Natural killer cell (primary cell): ENCODE measurements around the gene CLTA. TPM values are rescaled to one million over a fixed set of nuclear protein-coding genes. Genes with fewer than 3 reads are reported as not detected.
"Not testable (repeated sequence)": the region's sequence is repeated elsewhere in the genome, so short reads cannot be mapped to it uniquely, and the experiment has no call there.

ENCODE experiments used
- ATAC-seq, 3 donors: fragments of 150-1000 bp in 2 of 3; fragments of 200-7000 bp in 1 of 3; cut with Tn5 transposase; 1 replicate in 1 of 3; 2 replicates in 2 of 3; pipeline ENCODE4 v1.10.0; 2021; ENCODE audit warnings: mild to moderate bottlenecking in 2 of 3, moderate library complexity in 2 of 3
- DNase-seq, 2 donors: peaks; one replicate each; pipeline versions ENCODE4 v3.0.0 to v3.0.0-alpha.2; 2013 to 2021; ENCODE audit warnings: mixed read lengths in 1 of 2
- H3K27ac ChIP-seq: one replicate; pipeline ENCODE4 v1.5.1; 2013; ENCODE audit warnings: mild to moderate bottlenecking, low read length
- H3K27me3 ChIP-seq: one replicate; pipeline ENCODE4 v1.6.1; 2013; ENCODE audit warnings: low read length; ENCODE audit not compliant: control insufficient read depth, insufficient read depth
- H3K36me3 ChIP-seq: one replicate; pipeline ENCODE4 v1.6.1; 2013; ENCODE audit warnings: low read length; ENCODE audit not compliant: control insufficient read depth, insufficient read depth
- H3K4me1 ChIP-seq: one replicate; pipeline ENCODE4 v1.6.1; 2013; ENCODE audit warnings: low read length; ENCODE audit not compliant: control insufficient read depth, insufficient read depth
- H3K4me3 ChIP-seq: one replicate; pipeline ENCODE4 v1.5.1; 2013; ENCODE audit warnings: low read length
- H3K9me3 ChIP-seq: one replicate; pipeline ENCODE4 v1.6.1; 2013; ENCODE audit warnings: low read length; ENCODE audit not compliant: control insufficient read depth, insufficient read depth
- H3K27ac Mint-ChIP-seq, 2 donors: one replicate each; pipeline ENCODE4 v1.8.0; 2022; ENCODE audit warnings: mild to moderate bottlenecking in 2 of 2, mixed read lengths in 2 of 2, moderate library complexity in 1 of 2
- H3K27me3 Mint-ChIP-seq, 2 donors: one replicate each; pipeline ENCODE4 v1.8.0; 2022; ENCODE audit warnings: low read depth in 2 of 2, mixed read lengths in 2 of 2
- H3K36me3 Mint-ChIP-seq: one replicate; pipeline ENCODE4 v1.8.0; 2022; ENCODE audit warnings: mixed read lengths
- H3K4me1 Mint-ChIP-seq, 2 donors: one replicate each; pipeline ENCODE4 v1.8.0; 2022; ENCODE audit warnings: mixed read lengths in 2 of 2
- H3K4me3 Mint-ChIP-seq: one replicate; pipeline ENCODE4 v1.8.0; 2022; ENCODE audit warnings: mild to moderate bottlenecking, moderate library complexity, mixed read lengths
- H3K9me3 Mint-ChIP-seq, 2 donors: one replicate each; pipeline ENCODE4 v1.8.0; 2022; ENCODE audit warnings: mixed read lengths in 2 of 2
- WGBS: methylation state at CpG from one replicate; pipeline ENCODE4 v1.1.7; 2013; ENCODE audit warnings: missing lambda C conversion rate; ENCODE audit not compliant: insufficient coverage; 5-methylcytosine and 5-hydroxymethylcytosine counted together
- intact Hi-C: fragments of 100-400 bp; cut with micrococcal nuclease; formaldehyde crosslinking; loops from one replicate; pipeline ENCODE4 v1.14.2; 2022
- total RNA-seq, 4 donors: library from RNA; stranded (reverse); fragments of 120-200 nt in 1 of 4; gene quantifications; one replicate each; pipeline versions ENCODE4 v1.2.3 to v1.2.4, GENCODE V29; 2013 to 2022
- TF ChIP-seq, protein P1 (sequence below): fragments of 200-600 bp; IDR thresholded peaks from one replicate; pipeline ENCODE4 v1.8.0; 2022; ENCODE audit warnings: antibody characterized with exemption

The CLTA gene
- total RNA-seq, 3 donors from 2014 or later (not counting 1 experiment from before 2014, with no cell fraction given): 49.4 to 62.0 (median 52.6) TPM

DNA sequence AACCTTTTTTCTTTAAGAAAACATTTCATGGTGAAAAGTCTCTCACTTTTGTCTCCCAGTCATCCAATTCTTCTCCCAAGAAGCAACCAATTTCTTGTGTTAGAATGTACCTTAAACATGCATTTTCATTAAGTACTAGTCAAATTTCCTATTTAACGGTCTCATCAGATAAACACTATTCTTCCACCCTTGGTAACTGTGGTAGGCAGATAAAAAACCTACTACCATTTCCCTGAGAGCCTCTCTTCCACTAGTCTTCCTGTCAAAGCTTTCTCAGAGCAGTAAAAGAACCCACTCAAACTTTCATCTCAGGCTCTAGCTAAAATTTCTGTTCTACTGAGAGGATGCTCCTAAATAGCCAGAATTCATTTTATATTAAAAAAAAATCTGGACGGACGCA is 56.6 kb downstream of the CLTA start:
- Histone ChIP-seq H3K27ac (no peak overlapping the region), H3K27me3 (no peaks in the 10 kb centered on the region), H3K4me3 (no peak overlapping the region), H3K4me1 (no peaks in the 10 kb centered on the region), H3K36me3 (peaks cover 17% of the 10 kb centered on the region), H3K9me3 (no peaks in the 10 kb centered on the region)
- DNase-seq: no peak
- Mint-ChIP-seq H3K27ac (no peak overlapping the region), H3K27me3 (no peaks in the 10 kb centered on the region), H3K36me3 (no peaks in the 10 kb centered on the region), H3K4me3 (no peak overlapping the region), H3K4me1 (peaks cover 0 to 12% of the 10 kb centered on the region in 2 donors), H3K9me3 (no peaks in the 10 kb centered on the region)
- TF ChIP-seq, protein P1, sequence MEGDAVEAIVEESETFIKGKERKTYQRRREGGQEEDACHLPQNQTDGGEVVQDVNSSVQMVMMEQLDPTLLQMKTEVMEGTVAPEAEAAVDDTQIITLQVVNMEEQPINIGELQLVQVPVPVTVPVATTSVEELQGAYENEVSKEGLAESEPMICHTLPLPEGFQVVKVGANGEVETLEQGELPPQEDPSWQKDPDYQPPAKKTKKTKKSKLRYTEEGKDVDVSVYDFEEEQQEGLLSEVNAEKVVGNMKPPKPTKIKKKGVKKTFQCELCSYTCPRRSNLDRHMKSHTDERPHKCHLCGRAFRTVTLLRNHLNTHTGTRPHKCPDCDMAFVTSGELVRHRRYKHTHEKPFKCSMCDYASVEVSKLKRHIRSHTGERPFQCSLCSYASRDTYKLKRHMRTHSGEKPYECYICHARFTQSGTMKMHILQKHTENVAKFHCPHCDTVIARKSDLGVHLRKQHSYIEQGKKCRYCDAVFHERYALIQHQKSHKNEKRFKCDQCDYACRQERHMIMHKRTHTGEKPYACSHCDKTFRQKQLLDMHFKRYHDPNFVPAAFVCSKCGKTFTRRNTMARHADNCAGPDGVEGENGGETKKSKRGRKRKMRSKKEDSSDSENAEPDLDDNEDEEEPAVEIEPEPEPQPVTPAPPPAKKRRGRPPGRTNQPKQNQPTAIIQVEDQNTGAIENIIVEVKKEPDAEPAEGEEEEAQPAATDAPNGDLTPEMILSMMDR: no peak
- no peak for ATAC-seq
- WGBS: 97% methylated on average over 3 of the region's 3 CpGs
- intact Hi-C loops: loop anchor here (5.0 kb wide), 1 partner anchor 480 kb away; no protein-coding TSS in a partner anchor

DNA sequence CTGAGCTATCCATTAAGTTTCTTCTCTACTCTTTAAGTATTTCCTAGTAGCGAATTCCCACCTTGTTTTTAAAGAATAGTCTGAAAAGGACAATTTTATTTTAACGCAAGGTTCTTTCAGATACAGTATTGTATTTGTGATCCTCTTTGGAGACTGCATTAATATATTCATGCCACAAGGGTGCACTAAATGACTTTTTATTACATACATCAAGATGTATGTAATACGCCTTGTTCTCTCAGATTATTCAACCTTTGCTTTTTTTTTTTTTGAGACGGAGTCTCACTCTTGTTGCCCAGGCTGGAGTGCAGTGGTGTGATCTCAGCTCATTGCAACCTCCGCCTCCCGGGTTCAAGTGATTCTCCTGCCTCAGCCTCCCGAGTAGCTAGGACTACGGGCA is 57.3 kb downstream of the CLTA start:
- TF ChIP-seq, protein P1: peak; percentile 29
- H3K27ac Mint-ChIP-seq, H3K27me3 Mint-ChIP-seq, H3K9me3 Mint-ChIP-seq, H3K4me1 ChIP-seq, H3K36me3 Mint-ChIP-seq, H3K9me3 ChIP-seq, H3K4me3 Mint-ChIP-seq, H3K27ac ChIP-seq, H3K4me3 ChIP-seq, H3K27me3 ChIP-seq: not testable (repeated sequence)
- intact Hi-C loops: loop anchor here (1.0 to 5.0 kb wide), 2 partner anchors 80 to 479 kb away; no protein-coding TSS in a partner anchor
- DNase-seq (peak in 1 of 2 donors; percentile 64), ATAC-seq (peak; percentile 54 to 82 (median 73))
- 80% methylated on average over 6 of the region's 8 CpGs for whole genome bisulfite sequencing
- H3K4me1 Mint-ChIP-seq: peaks cover 0 to 12% of the 10 kb centered on the region in 2 donors
- H3K36me3 ChIP-seq: peaks cover 15% of the 10 kb centered on the region

GRCh38 chr9:36249189-36249588 is 58.5 kb downstream of the CLTA start:
- ATAC-seq (no peak), DNase-seq (no peak)
- H3K9me3 ChIP-seq: no peaks in the 10 kb centered on the region
- no peak overlapping the region for H3K27ac ChIP-seq
- peaks cover 12% of the 10 kb centered on the region for H3K36me3 ChIP-seq
- intact Hi-C loops: loop anchor here (5.0 kb wide), 1 partner anchor 478 kb away; no protein-coding TSS in a partner anchor
- peaks cover 0 to 12% of the 10 kb centered on the region in 2 donors for H3K4me1 Mint-ChIP-seq
- no peaks in the 10 kb centered on the region for H3K27me3 Mint-ChIP-seq
- no peak overlapping the region for H3K4me3 Mint-ChIP-seq
- TF ChIP-seq, protein P1: no peak
- H3K36me3 Mint-ChIP-seq: no peaks in the 10 kb centered on the region
- WGBS: 94% methylated on average over 6 of the region's 6 CpGs
- no peaks in the 10 kb centered on the region for H3K4me1 ChIP-seq
- no peak overlapping the region for H3K27ac Mint-ChIP-seq
- H3K9me3 Mint-ChIP-seq: no peaks in the 10 kb centered on the region
- H3K27me3 ChIP-seq: no peaks in the 10 kb centered on the region
- H3K4me3 ChIP-seq: no peak overlapping the region

DNA sequence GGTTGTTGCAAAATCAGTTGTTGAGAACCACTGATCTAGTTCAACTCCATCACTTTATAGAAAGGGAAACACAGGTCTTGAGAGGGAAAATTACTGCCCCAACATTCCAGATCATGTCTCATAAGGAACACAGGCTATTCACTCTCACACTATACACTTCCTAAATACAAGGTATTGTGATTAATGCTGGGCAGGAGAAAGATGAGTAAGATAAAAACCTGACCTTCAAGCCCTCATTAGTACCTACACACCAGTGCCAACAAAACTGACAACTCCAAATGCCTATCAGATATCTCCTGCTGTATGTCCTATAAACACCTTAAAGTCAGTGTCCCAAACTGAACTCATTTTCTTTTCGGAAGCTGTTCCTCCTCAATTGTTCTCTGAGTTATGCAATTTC is 59.4 kb downstream of the CLTA start:
- Histone ChIP-seq H3K27ac (no peak overlapping the region), H3K36me3 (peaks cover 12% of the 10 kb centered on the region), H3K4me3 (no peak overlapping the region), H3K4me1 (no peaks in the 10 kb centered on the region), H3K9me3 (no peaks in the 10 kb centered on the region), H3K27me3 (no peaks in the 10 kb centered on the region)
- Mint-ChIP-seq H3K4me1 (peaks cover 0 to 12% of the 10 kb centered on the region in 2 donors), H3K4me3 (no peak overlapping the region), H3K36me3 (no peaks in the 10 kb centered on the region), H3K27me3 (no peaks in the 10 kb centered on the region), H3K9me3 (no peaks in the 10 kb centered on the region), H3K27ac (peak overlapping the region in 1 of 2 donors; percentile 9)
- DNase-seq (no peak), ATAC-seq (no peak)
- WGBS: 97% methylated on average over 1 of the region's 1 CpG
- TF ChIP-seq, protein P1: no peak
- intact Hi-C loops: no loop called here
